ENCODE measurements around the gene GCNT3.

The GCNT3 gene, protein sequence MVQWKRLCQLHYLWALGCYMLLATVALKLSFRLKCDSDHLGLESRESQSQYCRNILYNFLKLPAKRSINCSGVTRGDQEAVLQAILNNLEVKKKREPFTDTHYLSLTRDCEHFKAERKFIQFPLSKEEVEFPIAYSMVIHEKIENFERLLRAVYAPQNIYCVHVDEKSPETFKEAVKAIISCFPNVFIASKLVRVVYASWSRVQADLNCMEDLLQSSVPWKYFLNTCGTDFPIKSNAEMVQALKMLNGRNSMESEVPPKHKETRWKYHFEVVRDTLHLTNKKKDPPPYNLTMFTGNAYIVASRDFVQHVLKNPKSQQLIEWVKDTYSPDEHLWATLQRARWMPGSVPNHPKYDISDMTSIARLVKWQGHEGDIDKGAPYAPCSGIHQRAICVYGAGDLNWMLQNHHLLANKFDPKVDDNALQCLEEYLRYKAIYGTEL

DNA sequence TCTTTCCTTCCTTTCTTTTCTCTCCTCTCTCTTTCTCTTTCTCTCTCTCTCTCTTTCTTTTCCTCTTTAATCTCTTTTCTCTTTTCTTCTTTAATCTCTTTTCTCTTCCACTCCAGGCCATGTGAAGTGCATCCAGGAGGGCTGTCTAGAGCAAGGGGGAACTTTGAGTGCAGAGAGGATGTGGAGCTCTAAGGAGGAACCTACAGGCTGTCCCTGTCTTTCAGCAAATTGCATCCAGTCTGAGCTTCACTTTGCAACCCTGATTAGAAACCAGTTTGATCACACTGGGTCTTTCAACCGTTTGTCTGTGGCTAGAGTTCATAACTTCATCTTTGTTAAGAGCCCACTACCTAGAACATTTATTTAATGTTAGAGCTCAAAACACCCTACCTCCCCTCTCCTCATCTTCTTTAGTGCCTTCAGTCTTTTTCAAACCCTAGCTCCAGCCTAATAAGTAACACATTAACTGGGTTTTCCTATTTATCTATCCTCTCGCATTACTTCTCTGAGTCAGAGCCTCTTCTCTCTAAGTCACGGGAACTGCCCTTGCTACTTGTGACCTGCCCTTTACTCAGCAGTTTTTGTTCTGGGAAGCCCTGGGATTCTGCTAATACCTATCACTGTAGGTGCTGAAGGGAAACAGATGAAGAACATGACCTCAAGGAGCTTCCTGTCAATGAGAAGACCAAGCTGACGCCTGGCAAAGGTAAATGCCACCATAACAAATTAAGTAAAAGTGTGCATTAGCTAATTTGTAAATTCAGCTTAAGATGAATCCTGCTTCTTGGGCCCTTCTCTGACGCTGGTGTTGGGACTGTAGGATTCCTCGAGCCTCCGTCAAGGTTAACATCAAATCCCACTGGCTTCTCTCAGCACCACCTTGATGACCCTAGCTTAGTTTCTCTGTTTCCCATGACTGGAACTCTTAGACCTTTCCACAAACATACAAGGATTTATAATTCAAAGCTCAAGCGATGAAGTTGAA is at the start of gene GCNT3:
Gene GCNT3 (plus strand): TSS at position 508 of the 985 bp plus-strand sequence. CDS start 6,456 bp downstream, outside the sequence.
- ATAC-seq = no peak

DNA sequence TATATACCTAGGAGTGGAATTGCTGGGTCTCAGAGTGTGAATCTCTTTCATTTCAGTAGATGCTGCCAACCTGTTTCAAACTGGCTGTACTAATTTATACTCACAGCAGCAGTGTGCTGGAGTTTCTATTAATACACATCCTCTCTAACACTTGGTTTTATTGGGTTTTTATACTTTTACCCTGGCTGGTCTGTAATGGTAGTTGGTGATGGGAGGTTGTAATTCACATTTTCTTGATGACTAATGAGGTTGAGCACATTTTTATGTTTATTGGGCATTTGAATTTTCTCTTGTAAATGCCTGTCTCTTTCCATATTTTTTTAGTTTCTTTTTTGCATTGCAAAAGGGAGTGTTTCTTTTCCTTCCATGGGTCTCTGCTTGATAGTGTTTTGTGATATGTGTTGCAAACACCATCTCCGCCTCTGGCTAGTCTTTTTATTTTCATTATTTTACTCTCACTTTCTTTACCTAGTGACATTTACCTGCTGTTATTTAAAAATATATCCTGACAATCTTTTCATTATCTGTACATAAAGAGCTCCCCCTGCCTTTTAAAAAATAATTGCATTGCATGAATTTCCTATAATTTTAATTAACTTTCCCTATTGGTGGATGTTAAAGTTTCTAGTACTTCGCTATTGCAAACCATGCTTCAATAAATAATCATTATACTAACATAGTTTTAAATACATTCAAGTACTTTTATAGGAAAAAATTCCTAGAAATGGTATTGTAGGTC is 49.0 kb upstream of the GCNT3 start:
- ATAC-seq = no peak

GRCh38 chr15:59565299-59565698 is 46.3 kb upstream of the GCNT3 start:
- no peak for ATAC-seq

GRCh38 chr15:59567324-59567723 is 44.3 kb upstream of the GCNT3 start:
- no peak for ATAC-seq

- no peak for ATAC-seq
Measured at GRCh38 chr15:59569477-59569876, 42.1 kb upstream of the GCNT3 start.

DNA sequence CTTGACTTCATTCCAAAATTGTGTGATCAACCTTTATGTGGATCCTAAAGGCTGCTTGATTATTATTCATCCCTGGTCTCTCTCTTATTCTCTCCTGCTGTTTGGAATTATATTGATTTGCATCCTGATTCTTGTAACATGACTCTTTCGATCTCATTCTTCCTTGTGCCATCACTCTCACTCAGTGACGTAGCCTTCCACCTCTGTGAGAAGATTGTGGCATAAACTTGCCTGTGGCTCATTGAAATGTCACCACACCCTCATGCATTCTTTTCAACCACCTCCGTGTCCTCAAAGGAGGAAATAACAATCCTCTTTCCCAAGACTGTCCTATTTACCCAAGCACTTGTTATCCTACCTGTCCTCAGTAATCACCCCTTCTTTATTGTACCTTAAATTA is 41.3 kb upstream of the GCNT3 start:
- no peak for ATAC-seq

- ATAC-seq = no peak
Measured at GRCh38 chr15:59571606-59572005, 40.0 kb upstream of the GCNT3 start.

- ATAC-seq = no peak
Measured at GRCh38 chr15:59583088-59583487, 28.5 kb upstream of the GCNT3 start.

- no peak for ATAC-seq
Measured at GRCh38 chr15:59587085-59587826, 24.3 kb upstream of the GCNT3 start.

- ATAC-seq = peak; percentile 61 to 86
Measured at GRCh38 chr15:59590027-59590426, 21.6 kb upstream of the GCNT3 start.

- no peak for ATAC-seq
Measured at GRCh38 chr15:59591356-59591755, 20.2 kb upstream of the GCNT3 start.

DNA sequence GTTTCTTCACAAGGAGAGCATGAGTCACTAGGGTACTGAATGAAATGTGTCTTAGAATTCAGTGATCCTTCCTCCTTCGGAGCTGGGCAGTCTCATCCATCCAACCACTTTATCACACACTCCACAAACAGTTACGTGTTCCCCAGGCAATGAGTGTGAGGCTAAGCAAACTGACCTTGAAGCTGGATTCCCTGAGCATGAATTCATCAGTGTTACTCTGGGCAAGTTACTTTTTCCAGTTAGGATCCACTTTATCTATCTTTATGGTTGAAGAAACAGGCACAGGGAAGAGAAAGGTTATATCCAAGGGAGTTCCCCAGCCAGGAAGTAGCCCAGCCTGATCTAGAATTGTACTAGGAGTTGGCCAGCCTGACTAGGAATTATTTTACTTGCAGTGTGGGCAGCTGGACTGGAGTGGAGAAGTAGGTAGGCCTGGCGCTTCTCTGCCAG is 17.1 kb upstream of the GCNT3 start:
- ATAC-seq = no peak

DNA sequence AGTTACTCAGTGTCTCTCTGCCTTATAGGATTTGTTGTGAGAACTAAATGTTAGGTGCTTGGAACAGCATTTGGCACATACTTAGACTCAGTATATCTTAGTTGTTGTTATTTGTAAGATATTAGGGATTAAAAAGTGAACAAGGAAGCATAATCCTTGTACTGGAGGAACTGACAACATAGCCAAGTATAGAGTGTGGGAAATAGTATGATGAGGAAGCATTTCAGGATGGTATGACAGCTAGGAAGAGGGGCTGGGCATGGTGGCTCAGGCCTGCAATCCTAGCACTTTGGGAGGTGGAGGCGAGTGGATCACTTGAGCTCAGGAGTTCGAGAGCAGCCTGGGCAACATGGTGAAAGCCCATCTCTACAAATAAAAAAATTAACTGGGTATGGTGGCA is 16.6 kb upstream of the GCNT3 start:
- no peak for ATAC-seq

DNA sequence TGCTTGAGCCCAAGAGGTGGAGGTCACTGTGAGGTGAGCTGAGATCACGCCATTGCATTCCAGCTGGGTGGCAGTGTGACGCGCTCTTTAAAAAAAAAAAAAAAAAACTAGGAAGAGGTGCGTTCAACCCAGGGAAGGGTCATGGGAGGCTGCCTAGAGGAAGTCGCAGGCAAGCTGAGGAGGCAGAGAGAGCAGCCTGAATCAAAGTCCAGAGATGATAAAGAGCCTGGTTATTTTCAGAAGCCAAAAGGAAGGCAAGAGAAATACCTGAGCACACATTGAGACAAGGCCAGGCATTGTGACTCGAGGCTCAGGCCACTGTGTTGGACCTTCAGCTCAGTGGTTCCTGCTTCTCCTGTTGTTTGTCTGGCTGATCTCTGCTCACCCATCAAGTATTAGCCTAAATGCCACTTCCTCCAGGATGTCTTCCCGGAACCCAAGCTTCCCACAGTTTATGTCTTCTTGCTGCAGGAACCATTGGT is 16.1 kb upstream of the GCNT3 start:
- no peak for ATAC-seq

DNA sequence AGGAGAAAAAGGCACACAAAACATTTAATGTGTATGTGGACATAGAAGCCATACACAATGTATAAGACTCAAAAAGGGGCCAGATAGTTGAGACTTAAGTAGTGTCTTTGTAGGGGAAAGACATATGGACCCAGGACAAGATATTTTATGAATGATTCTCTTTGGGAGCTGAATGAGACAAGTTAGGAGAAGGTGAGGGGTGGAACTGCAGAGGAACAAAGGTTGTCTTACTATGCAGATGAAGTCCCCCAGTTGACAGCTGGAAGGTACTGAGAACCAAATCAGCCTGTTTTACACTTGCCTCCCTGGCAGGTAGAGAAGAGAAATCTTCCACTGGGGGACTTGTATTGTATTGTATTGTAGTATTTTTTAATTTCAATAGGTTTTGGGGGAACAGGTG is 14.9 kb upstream of the GCNT3 start:
- no peak for ATAC-seq

DNA sequence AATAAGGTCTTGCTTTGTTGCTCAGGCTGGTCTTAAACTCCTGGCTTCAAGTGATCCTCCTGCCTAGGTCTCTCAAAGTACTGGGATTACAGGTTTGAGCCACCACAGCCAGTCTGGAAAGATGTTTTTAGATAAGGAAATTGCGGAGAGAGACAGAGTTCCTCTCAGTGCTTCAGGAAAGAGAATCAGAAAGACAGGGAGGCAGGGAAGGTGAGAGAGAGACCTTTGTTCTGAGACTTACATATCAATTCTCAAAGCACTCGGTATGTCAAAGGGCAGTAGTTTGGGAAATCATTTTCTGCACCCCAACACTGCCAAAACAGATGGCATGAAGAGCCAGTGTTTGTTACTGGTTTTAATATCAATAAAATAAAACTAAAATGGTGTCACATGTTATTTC is 13.1 kb upstream of the GCNT3 start:
- ATAC-seq = no peak

GRCh38 chr15:59605994-59606393 is 5.6 kb upstream of the GCNT3 start:
- ATAC-seq = no peak

GRCh38 chr15:59609730-59610712 is 1.6 kb upstream of the GCNT3 start:
- no peak for ATAC-seq

GRCh38 chr15:59614153-59614552 is 2.6 kb downstream of the GCNT3 start:
- no peak for ATAC-seq

DNA sequence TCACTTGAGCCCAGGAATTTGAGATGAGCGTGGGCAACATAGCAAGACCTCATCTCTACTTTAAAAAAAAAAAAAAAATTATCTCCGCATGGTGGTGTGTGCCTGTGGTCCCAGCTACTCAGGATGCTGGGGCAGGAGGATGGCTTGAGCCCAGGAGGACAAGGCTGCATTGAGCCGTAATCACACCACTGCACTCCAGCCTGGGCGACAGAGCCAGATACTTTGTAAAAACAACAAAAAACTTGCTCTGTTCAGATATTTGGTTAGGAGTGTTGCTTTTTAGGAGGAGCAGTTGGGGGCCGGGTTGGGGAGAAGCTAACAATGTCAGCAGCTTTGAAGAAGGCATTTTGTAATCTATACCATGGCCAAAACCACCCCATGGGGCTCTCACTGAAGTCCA is 4.1 kb downstream of the GCNT3 start:
- no peak for ATAC-seq

- ATAC-seq = no peak
Measured at GRCh38 chr15:59616379-59616778, 4.8 kb downstream of the GCNT3 start.
